ENCODE data around the gene ZFAND2B.

The ZFAND2B gene

GRCh38 chr2:219206328-219207133 lies at the start of gene ZFAND2B:
TSS of gene ZFAND2B (plus strand) at chr2:219206782. CDS start at chr2:219206988, 206 bp downstream.
- peak; percentile 96 for DNase-seq

DNA sequence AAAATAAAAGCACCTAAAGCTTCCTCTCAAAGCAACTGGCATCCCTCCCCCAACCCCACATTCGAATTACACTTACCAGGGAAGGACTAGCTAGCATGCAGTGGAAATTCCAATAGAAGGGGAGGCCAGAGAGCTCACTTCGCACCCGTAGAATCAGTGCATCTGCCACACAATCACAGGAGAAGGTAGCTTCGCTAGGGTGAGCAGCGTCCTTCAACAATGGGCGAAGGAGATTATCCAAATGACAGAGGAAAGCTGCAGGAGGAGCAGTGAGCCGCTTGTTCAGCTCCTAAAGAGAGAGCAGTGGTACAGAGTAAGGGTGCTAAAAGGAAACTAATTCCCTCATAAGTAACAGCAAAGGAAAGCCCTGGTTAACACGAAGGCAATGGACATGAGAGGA lies 49.2 kb upstream of the ZFAND2B start:
- no peak for DNase-seq

- no peak for DNase-seq
Measured at GRCh38 chr2:219158025-219158424, 48.6 kb upstream of the ZFAND2B start.

DNA sequence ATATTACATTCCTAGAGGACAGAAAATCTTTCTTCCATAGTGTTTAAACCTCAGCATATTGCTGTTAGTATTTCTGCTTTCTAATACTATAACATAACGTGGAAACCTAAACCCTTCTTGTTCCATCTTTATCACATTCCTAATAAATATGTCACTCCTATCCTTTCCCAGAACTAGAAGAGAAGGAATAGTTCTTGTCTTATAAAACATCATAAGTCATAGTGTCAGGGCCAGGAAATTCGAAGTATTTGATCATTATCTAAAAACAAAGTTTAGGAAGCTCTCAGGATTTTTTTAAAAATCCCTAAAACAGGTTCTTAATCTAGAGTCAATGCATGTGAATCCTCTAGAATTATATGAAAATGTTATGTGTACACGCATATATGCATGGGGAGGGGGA lies 48.0 kb upstream of the ZFAND2B start:
- DNase-seq, result no peak

- DNase-seq, result no peak
Measured at GRCh38 chr2:219159771-219160185, 46.8 kb upstream of the ZFAND2B start.

DNA sequence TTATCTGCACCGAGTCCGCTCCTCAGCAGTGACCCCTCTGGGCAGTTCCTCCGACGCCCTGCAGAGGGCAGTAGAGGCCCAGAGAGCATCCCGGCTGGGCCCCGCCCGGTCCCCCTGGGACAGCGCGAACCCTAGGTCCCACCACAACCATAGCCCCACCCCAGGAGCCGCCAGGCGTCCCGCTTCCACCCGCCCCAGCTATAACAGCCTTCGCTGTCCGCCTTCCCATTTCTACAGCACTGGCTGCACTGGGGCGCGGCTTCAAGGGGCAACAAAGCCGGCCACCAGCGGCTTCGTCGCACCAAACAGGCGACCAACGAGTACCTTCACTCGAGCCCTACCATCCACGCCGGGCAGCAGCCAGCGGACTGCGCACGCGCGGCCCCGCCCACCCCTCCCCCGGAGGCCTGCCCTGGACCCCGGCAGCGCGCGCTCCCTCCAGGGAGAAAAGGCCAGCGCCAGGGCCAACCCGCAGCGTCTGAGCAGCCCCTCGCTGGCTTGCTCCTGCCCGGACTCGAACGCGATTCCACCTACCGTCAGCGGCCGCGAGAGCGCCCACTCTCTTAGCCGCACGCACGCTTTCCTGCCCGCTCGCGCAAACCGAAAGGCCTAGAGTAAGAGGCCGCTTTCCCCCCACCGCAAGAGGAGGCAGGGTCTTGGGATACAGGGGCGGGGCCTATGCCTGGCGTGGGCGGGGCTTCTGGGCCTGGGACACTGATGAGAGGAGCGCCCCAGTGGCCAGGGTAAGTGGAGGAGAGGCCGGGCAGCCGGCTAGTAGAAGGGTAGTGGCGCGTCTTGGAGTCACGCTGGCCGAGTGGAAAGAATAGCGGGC lies 46.2 kb upstream of the ZFAND2B start, which contains the start of gene NHEJ1:
TSS of gene NHEJ1 (minus strand) at position 630 of the 832 bp plus-strand sequence. CDS start 2,453 bp downstream, outside the sequence.
- DNase-seq, result peak; percentile 96

DNA sequence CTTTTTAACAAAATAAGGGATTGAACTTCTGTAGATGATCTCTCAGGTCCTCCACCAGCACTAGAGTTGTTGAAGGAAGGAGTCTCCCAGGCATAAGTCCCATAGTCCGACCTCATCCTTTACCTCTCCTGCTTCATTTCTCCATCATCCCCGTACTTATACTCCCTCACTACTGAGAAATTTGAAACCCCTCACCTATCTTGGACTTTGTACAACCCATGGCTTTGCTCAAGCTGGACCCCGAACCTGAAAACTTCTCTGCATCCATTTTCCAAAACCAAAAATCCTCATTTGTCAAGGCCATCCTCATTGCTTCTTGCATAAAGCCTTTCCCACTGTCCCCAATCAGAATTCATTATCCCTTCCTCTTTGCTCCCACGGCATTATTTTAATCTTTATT lies 45.5 kb upstream of the ZFAND2B start:
- DNase-seq, result no peak

GRCh38 chr2:219163156-219163555 lies 43.4 kb upstream of the ZFAND2B start:
- DNase-seq, result no peak

DNA sequence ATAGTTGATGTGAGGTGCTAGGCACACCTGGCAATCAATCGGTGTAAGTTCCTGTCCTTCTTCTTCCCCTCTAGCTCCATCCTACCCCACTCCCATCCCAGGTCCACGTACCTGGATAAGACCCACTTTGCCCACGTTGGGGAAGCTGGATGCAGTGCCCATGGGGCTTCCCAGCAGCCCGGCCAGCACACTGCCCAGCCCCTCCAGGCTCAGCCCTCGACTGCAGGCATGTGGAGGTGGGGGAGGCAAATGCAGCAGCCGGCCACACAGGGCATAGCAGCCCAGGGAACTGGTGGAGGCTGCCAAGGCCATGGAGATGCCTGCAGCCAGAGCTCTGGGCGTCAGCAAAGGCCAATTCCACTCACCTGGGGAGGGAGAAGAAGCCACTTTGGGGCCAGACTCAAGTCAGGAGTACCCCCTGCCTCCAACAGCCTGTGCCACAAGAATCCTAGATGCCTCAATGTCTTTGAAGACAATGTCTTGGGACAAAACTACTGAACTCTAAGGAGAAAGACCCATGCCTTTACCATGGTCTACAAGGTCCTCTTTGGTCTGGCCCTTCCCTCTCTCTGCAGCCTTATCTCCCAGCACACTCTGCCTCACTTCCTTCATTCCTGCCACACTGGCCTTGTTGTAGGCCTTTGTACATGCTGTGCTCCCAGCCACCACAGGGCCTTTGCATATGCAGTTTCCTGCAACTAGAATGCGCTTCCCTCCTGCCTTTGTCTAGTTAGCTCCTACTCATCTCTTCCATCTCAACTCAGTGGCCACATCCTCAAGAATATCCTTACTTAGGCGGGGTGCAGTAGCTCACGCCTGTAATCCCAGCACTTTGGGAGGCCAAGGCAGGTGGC lies 41.3 kb upstream of the ZFAND2B start:
- DNase-seq, result no peak

- no peak for DNase-seq
Measured at GRCh38 chr2:219167997-219168396, 38.6 kb upstream of the ZFAND2B start.

- no peak for DNase-seq
Measured at GRCh38 chr2:219168526-219168925, 38.1 kb upstream of the ZFAND2B start.

- DNase-seq, result no peak
Measured at GRCh38 chr2:219168932-219169331, 37.6 kb upstream of the ZFAND2B start.

DNA sequence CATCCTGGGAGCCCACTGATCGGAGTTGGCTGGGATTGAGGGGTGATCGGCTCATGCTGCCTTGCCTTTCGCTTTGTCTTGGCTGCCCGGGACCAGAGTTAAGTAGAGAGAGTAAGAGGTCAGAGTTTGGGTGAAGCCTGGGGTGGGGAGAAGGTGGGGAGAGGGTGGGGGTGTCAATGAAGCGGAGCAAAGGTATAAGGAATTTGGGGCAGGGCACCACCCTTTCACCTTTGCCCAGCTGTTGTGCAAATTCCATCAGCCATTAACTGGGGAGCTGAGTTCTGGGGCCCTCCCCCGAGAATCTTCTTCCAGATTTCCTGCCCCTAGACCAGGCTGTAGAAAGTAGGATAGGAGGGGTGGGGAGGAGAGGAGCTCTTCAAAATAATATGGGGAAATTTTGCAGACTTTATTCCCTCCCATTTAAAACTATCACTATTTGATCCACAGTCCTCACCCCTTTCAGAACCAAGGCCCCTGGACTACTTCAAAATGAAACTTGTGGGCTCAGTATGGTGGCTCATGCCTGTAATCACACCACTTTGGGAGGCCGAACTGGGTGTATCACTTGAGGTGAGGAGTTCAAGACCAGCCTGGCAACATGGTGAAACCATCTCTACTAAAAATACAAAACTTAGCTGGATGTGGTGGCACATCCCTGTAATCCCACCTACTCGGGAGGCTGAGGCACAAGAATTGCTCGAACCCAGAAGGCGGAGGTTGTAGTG lies 36.5 kb upstream of the ZFAND2B start, which contains the start of gene SLC23A3:
TSS of gene SLC23A3 (minus strand) at position 100 of the 725 bp plus-strand sequence. CDS start at position 55, 45 bp downstream.
- DNase-seq, result peak; percentile 36

- peak; percentile 50 for DNase-seq
Measured at GRCh38 chr2:219171231-219171651, 35.3 kb upstream of the ZFAND2B start.

DNA sequence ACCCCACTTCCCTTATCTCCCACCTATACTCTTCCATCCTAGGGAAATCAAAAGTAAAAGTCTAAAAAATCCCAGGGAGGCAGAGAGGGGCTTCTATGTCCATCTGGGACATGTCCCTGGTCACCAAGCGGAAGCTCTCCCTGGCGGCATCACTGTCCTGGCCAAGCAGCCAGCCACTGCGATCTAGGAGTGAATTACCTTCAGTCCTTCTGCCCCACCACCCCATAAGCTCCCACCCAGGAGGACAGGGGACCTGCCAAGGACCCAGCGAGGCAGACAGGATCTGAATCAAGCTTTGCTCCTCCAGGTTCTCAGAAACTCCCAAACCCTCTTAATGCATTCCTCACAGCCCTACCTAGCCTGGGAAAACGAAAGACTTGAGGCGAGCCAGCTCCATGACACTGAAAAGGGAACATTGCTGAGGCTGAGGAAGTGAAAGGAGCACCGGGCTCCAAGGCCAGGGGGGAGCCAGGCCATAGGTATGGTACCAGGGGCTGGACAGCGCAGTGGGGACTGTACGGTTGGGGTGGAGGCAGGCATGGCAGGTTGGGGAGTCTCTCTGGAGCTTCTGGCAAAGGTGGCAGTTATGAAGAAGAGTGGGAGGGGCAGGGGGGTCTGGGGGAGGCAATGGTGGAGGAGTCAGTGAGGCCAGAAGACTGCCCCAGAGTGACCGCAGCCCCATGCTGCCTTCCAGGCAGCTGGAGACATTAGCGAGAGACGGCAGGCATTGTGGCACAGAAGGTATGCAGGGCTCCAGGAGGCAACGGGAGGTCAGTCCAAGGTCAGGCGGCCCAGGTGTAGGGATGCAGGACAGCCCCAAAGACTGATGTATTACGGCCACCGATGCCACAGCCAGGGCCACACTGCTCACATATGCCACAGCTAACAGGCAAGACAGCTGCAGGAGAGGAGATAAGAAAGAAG lies 34.1 kb upstream of the ZFAND2B start:
- no peak for DNase-seq

GRCh38 chr2:219173176-219173575 lies 33.4 kb upstream of the ZFAND2B start:
- no peak for DNase-seq

GRCh38 chr2:219174146-219174545 lies 32.4 kb upstream of the ZFAND2B start:
- DNase-seq, result no peak

DNA sequence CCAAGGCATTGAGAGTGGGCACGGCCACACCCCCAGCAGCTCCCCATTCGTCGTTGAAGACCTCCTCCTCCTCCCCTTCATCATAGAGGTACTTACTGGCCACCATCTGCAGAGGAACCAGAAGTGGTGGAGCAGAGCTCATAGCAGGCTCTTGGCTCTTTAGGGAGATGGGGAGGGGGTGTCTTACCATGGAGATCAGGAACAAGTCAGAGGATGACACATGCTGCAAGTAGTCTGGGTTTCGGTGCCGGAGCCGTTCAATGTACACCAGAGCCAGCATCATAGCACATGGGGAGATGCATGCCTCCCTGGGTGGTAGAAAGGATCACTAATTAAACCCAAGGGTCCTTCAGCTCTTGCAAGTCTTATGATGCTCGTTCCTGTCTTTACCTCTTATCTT lies 31.8 kb upstream of the ZFAND2B start:
- no peak for DNase-seq

DNA sequence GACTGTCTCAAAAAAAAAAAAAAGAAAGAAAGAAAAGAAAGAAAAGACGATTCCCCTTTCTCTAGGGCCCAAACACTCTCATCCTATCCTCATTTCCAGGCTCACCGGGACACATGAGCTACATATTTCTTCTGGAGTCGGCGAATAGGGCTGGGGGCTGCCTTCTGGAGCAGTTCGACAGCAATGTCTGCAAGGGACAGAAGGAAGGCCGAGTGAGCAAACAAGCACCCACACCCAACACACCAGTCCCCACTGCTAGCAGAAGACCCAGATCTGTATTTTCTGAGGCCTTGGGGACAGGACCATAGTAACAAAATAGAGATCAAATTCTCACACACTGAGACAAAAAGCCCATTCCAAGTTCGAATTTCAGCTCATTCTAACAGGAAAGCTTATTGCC lies 31.1 kb upstream of the ZFAND2B start:
- DNase-seq, result no peak

DNA sequence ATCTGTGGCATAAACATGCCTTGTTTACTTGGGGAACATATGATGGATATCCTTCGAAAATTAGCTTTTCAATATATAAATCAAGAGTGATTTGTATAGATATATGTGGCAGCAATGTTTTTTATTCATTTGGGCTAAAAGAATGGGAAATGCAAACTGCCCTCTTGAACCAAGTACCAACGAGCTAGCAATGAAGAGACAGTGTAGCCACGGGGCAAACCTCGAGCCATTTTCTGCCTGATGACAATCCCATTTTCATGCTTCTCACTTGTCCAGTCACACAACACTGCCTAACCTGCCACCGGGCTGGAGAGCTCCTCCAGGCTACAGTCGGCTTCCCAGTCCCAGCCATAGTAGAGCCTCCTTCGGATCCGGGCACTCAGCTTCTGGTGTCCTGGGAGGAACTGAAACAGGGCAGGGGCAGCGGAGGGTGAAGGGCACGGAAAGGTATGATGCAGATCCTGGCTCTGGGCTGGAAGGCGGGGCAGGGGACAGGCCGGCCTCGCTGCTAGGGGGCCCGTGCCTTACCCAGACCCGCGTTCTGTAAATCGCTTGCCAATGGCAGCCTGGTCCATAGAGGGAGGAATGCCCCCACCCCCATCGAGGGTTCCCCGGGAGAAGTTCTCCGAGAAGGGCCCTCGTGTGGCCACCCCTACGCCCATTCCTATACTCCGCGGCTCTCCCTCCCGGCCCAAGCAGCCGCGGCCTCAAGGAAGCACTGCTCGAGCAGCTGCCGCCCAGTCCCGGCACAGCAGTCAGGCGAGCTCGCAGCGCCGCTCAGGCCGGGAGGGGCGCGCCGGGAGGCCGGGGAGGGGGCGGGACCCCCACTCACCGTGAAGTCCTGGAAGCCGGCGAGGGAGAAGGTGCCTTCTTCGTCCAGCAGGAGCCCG lies 30.4 kb upstream of the ZFAND2B start:
- peak; percentile 29 for DNase-seq
